ENCODE measurements around the gene DNAL4. TPM values are rescaled to one million over a fixed set of nuclear protein-coding genes. Genes with fewer than 3 reads are reported as not detected.

Gene DNAL4
- total RNA-seq, 1 experiment from 2014 or later: 15.6 TPM

- no TSS peak for BruUV-seq (replicated peaks)
- H3K27ac Mint-ChIP-seq (ENCODE audit: unreplicated experiment): no peak overlapping the region
- peaks cover 12% of the 10 kb centered on the region for H3K27me3 Mint-ChIP-seq (ENCODE audit: unreplicated experiment)
- no peaks in the 10 kb centered on the region for H3K4me1 Mint-ChIP-seq (ENCODE audit: low read depth, unreplicated experiment)
- H3K9me3 Mint-ChIP-seq (ENCODE audit: low read depth, unreplicated experiment): no peaks in the 10 kb centered on the region
- CTCF ChIA-PET: no interaction called here
- H3K36me3 Mint-ChIP-seq (ENCODE audit: insufficient read depth, unreplicated experiment): no peaks in the 10 kb centered on the region
- DNase-seq: no peak
- intact Hi-C loops (cut with micrococcal nuclease; ENCODE audit: unreplicated experiment): no loop called here
- no peak overlapping the region for H3K4me3 Mint-ChIP-seq (ENCODE audit: low read depth, unreplicated experiment)
- no peak for TF ChIP-seq CTCF (IDR thresholded peaks at IDR 0.05; ENCODE audit: unreplicated experiment)
Observed at GRCh38 chr22:38775656-38776055, 18.3 kb downstream of the DNAL4 start.

GRCh38 chr22:38774496-38775166, 19.3 kb downstream of the DNAL4 start:
- BruUV-seq (replicated peaks): no TSS peak
- no peak overlapping the region for H3K27ac Mint-ChIP-seq (ENCODE audit: unreplicated experiment)
- no peaks in the 10 kb centered on the region for H3K4me1 Mint-ChIP-seq (ENCODE audit: low read depth, unreplicated experiment)
- no peak for TF ChIP-seq CTCF (IDR thresholded peaks at IDR 0.05; ENCODE audit: unreplicated experiment)
- H3K27me3 Mint-ChIP-seq (ENCODE audit: unreplicated experiment): peaks cover 16% of the 10 kb centered on the region
- no peaks in the 10 kb centered on the region for H3K36me3 Mint-ChIP-seq (ENCODE audit: insufficient read depth, unreplicated experiment)
- H3K9me3 Mint-ChIP-seq (ENCODE audit: low read depth, unreplicated experiment): no peaks in the 10 kb centered on the region
- CTCF ChIA-PET: no interaction called here
- DNase-seq: no peak
- H3K4me3 Mint-ChIP-seq (ENCODE audit: low read depth, unreplicated experiment): no peak overlapping the region
- intact Hi-C loops (cut with micrococcal nuclease; ENCODE audit: unreplicated experiment): no loop called here

- no peaks in the 10 kb centered on the region for H3K9me3 Mint-ChIP-seq (ENCODE audit: low read depth, unreplicated experiment)
- intact Hi-C loops (cut with micrococcal nuclease; ENCODE audit: unreplicated experiment): no loop called here
- BruUV-seq (replicated peaks): no TSS peak
- no peaks in the 10 kb centered on the region for H3K4me1 Mint-ChIP-seq (ENCODE audit: low read depth, unreplicated experiment)
- H3K27me3 Mint-ChIP-seq (ENCODE audit: unreplicated experiment): peaks cover 16% of the 10 kb centered on the region
- CTCF ChIA-PET: no interaction called here
- DNase-seq: no peak
- H3K4me3 Mint-ChIP-seq (ENCODE audit: low read depth, unreplicated experiment): no peak overlapping the region
- H3K36me3 Mint-ChIP-seq (ENCODE audit: insufficient read depth, unreplicated experiment): no peaks in the 10 kb centered on the region
- no peak overlapping the region for H3K27ac Mint-ChIP-seq (ENCODE audit: unreplicated experiment)
- no peak for TF ChIP-seq CTCF (IDR thresholded peaks at IDR 0.05; ENCODE audit: unreplicated experiment)
Observed at GRCh38 chr22:38773363-38773946, 20.5 kb downstream of the DNAL4 start.

GRCh38 chr22:38772623-38772873, 21.4 kb downstream of the DNAL4 start:
- intact Hi-C loops (cut with micrococcal nuclease; ENCODE audit: unreplicated experiment): no loop called here
- CTCF ChIA-PET: interaction anchor here (0.5 to 0.6 kb wide), 2 partner anchors 345 to 557 kb away, joined by 3 to 4 read pairs; no protein-coding TSS in a partner anchor
- Mint-ChIP-seq H3K36me3 (ENCODE audit: insufficient read depth, unreplicated experiment) (no peaks in the 10 kb centered on the region), H3K4me3 (ENCODE audit: low read depth, unreplicated experiment) (no peak overlapping the region), H3K27me3 (ENCODE audit: unreplicated experiment) (peaks cover 16% of the 10 kb centered on the region), H3K27ac (ENCODE audit: unreplicated experiment) (no peak overlapping the region), H3K9me3 (ENCODE audit: low read depth, unreplicated experiment) (no peaks in the 10 kb centered on the region), H3K4me1 (ENCODE audit: low read depth, unreplicated experiment) (no peaks in the 10 kb centered on the region)
- DNase-seq: no peak
- BruUV-seq (replicated peaks): no TSS peak
- TF ChIP-seq CTCF (IDR thresholded peaks at IDR 0.05; ENCODE audit: unreplicated experiment): no peak

Measured in Calu3 (cell line).